Stimulated activated CD8-positive, alpha-beta memory T cell treated with anti-CD3 and anti-CD28 coated beads, Interleukin-4, amount 100 ng/mL, for 48 hours (primary cell): ENCODE results near the gene DQX1.
"Not testable (repeated sequence)": the region's sequence is repeated elsewhere in the genome, so short reads cannot be mapped to it uniquely, and the experiment has no call there.

ENCODE experiments used
- DNase-seq: peaks from one replicate; pipeline ENCODE4 v3.0.0-alpha.2; 2020

The DQX1 gene

GRCh38 chr2:74525717-74526648, at the start of gene DQX1:
TSS of gene DQX1 (minus strand) at chr2:74526231. CDS start at chr2:74525729, 502 bp downstream.
- no peak for DNase-seq

GRCh38 chr2:74575320-74575719, 49.3 kb upstream of the DQX1 start:
- DNase-seq, result no peak

GRCh38 chr2:74573747-74574562, 47.9 kb upstream of the DQX1 start:
- no peak for DNase-seq

- no peak for DNase-seq
These were observed 46.3 kb upstream of the DQX1 start for GRCh38 chr2:74572178-74572925.

GRCh38 chr2:74571058-74571457, 45.0 kb upstream of the DQX1 start:
- no peak for DNase-seq

GRCh38 chr2:74569686-74570085, 43.7 kb upstream of the DQX1 start:
- DNase-seq, result no peak

- no peak for DNase-seq
These were observed 41.9 kb upstream of the DQX1 start for GRCh38 chr2:74567881-74568280.

GRCh38 chr2:74566754-74567085, 40.7 kb upstream of the DQX1 start:
- no peak for DNase-seq

- no peak for DNase-seq
These were observed 40.2 kb upstream of the DQX1 start for GRCh38 chr2:74566076-74566753.

GRCh38 chr2:74564222-74564621, 38.2 kb upstream of the DQX1 start:
- DNase-seq, result no peak

- no peak for DNase-seq
These were observed 36.2 kb upstream of the DQX1 start for GRCh38 chr2:74562126-74562775.

- DNase-seq, result not testable (repeated sequence)
These were observed 35.0 kb upstream of the DQX1 start for GRCh38 chr2:74561022-74561421.

GRCh38 chr2:74560591-74560990, 34.6 kb upstream of the DQX1 start:
- no peak for DNase-seq

- no peak for DNase-seq
These were observed 33.9 kb upstream of the DQX1 start for GRCh38 chr2:74559912-74560311.

- DNase-seq, result no peak
These were observed 32.5 kb upstream of the DQX1 start for GRCh38 chr2:74558284-74559230.

GRCh38 chr2:74556831-74557370, 30.9 kb upstream of the DQX1 start:
- no peak for DNase-seq

GRCh38 chr2:74556159-74556558, 30.1 kb upstream of the DQX1 start:
- no peak for DNase-seq

- DNase-seq, result no peak
These were observed 29.6 kb upstream of the DQX1 start for GRCh38 chr2:74555610-74556103.

- peak; percentile 66 for DNase-seq
These were observed 28.9 kb upstream of the DQX1 start for GRCh38 chr2:74554820-74555531.
